ENCODE data around the gene TMEM258.

The TMEM258 gene

DNA sequence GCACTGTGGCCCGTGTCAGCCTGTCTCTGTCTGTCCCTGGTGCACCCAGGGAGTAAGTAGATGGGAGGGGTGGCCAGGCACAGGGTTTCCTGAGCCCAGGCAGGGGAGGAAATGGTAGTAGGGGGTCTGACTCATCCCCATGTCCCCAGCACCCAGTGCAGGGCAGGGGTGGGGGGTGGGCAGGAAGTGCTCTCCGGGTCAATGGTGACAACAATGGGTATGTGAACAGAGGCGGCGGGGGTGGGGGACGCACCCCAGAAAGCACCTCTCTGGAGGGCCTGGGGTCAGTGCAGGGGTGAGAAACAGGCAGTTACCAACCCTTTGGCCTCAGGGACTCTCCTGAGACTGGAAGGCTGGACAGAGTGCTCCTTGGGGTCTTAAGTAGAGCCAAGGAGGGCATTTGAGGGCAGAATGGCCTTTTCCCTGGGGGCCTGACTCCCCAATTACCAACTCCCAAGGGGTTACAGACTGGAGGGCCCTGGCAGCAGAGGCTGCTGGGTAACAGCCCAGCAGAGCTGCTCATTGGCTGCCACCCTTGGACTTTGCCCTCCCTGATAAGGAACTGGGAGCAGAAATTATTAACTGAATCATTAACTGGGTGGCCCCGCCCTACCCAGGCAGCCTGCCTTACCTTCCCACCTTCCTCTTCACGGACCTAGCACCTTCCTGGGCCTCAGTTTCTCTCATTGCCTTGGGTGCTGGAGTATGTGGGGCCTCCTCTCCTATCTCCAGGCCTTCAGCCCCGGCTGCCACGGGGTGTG lies 35.8 kb downstream of the TMEM258 start:
- no peak for FAIRE-seq

DNA sequence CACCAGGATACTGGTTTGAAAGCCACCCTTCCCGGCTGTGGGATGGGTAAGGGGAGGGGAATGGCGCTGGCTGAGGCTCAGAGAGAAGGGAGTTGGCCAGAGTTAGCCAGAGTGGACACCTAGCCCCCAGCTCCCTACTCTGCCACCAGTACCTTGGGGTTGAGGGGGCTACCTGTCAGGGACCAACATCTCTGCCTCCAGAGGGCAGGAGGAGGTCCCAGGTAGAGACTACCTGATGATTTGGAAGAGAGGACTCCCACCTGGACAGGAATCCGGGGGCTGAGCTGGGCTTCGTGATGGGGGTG lies 36.3 kb downstream of the TMEM258 start:
- no peak for FAIRE-seq

DNA sequence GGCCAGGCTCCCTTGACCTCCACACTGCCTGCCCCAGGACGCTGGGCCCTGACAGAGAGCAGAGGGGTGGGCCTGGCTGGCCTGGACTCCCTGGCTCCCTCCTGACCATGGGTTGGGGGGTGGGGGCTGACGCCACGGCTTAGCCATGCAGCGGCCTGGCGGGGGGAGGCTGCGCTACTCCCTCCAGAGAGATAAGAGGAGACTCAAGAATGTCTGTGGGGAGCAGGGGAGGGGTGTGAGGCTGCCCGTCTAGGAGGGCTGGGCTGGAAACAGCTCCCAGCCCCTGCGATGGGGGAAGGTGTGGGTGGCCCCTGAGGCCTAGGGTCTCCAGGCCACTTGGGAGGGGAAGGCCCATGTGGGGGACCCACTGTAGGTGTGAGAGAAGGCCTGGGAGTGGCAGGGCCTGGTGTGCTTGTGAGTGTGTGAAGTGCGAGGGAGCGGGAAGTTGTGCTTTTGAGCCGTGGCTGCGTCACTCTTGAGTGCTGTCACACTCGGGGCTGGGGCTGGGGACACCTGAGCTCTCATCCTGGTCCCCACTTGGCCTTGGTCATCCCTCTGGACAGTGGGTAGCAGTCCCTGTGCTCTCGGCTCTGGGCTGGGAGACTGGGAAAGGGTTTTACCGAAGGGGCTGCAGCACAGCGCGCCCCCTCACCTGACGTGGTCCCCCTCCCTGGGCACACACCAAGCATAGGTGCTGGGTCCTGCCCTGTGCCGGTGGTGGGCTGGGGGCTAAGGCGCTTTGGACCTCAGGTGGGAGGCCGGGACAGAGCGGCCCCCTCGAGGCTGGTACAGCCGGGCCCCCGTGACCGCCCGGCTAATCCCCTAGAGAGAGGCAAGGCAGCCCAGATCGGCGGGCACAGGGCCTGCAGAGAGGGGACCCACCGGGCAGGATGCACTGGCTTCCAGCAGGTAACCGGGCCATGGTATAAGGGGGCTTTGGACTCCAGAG lies 37.6 kb downstream of the TMEM258 start:
- FAIRE-seq, result no peak

DNA sequence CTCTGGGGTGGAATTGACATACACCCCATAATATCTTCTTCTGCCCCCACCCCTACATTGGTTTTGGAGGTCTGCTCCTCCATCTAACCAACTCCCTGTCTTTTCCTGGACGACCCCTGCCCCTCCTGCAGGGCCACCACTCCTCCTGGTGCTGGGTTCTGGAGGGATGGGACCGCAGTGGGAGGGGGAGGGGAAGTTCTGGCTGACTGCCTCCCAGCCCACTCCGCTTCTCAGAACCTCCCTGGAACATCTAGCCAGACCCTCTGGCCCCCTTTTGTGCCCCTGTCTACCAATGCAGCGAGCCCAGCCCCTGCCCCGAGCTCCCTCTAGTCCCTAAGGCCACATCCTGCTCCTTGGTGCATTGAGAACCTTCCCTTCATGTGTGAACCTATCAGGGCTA lies 38.7 kb downstream of the TMEM258 start:
- FAIRE-seq, result no peak

DNA sequence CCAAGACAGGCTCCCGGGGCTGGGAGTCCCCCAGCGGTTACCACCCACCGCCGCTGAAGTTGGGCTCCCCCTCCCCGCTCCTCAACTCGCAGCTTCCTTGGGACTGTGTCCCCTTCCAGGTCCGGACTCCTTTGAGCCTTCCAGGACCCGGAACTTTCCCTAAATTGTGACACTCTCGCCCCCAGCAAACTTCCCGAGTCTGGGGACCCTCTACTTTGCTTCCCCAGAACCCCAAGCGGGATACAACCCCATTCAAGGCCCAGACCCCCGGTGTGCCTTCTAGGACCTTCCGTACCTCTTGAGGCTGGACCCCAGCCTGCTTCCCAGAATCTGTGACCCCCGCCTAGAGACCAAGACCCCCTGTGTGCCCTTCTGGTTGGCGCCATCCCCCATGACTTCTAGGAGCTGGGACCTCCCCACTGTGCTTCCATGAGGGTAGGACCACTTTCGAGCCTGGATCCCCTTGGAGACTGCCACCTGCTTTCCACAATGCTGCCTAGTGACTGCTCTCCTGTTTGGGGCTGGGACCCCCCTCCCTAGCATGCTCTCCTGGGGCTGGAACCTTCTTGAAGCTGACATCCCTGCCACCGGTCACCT lies 39.4 kb downstream of the TMEM258 start:
- no peak for FAIRE-seq

DNA sequence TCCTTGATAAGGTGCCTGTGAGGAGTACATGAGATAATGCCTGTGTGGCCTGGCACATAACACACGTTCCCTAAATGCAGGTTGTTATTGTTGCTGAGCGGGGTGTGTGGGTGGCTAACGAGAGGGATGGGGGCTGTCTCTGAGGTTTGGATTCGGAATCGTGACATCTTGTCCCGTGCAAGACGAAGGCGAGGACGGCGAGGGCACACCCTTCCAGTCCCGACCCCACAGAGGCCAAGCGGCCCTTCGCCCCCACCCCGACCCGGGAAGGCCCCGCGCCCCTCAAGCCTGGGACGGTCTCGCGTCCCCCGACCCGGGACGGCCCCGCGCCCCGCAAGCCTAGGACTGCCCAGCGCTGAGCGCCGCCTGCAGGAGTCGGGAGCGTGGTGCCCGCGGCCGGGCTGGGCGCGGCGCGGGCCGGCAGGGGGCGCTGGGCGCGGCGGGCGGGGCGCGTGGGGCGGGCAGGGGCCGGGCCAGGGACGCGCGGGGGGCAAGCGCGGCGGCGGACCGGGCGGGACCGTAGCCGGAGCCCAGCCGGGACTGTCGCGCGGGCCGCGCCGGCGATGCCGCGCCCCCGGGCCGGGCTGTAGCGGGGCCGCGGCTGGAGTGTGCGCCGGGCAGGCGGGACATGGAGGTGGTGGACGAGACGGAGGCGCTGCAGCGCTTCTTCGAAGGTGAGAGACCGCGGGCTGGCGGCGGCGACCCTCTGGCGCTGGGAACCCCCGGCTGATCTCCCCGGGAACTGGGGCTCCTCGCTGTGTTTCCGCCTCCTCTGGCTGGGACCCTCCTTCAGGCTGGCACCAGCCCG lies 40.1 kb downstream of the TMEM258 start, which contains the start of gene MYRF:
Gene MYRF, plus strand, starts transcription at position 520 of the 808 bp plus-strand sequence. Its CDS starts 109 bp downstream, at position 629.
- no peak for FAIRE-seq

DNA sequence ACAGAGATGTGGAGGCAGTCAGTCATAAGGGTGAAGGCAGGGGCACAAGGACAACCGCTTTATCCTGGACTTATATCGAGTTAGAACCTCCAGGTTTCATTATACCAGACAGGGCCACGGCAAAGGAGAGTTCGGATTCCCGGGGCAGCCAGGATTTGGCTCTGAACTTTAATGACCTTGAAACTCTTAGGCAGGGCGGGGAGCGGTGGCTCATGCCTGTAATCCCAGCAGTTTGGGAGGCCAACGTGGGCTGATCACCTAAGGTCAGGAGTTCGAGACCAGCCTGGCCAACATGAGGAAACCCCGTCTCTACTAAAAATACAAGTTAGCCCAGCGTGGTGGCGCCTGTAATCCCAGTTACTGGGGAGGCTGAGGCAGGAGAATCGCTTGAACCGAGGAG lies 41.0 kb downstream of the TMEM258 start:
- no peak for FAIRE-seq

DNA sequence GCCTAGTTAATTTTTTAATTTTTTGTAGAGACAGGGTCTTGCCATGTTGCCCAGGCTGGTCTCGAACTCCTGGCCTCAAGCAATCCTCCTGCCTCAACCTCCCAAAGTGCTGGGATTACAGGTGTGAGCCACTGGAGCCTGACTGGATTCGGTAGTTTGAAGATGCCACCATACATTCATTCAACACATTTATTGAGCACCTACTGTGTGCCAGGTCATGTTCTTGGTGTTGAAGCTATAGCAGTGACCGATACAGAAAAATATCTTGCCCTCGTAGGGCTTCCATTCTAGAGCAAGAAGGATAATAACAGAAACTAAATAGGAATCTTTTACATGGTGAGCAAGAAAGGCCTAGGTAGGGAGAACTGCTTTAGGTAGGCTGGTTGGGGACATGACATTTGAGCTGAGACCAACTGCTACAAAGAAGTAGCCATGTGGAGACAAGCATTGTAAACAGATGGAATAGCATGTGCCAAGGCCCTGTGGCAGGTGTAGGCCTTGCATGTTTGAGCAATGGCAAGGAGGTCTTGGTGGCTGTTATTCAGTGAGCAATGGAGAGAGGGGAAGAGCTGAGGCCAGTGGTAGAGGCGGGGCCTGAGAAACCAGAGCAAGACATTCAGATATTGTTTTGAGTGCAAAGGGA lies 41.6 kb downstream of the TMEM258 start:
- no peak for FAIRE-seq

DNA sequence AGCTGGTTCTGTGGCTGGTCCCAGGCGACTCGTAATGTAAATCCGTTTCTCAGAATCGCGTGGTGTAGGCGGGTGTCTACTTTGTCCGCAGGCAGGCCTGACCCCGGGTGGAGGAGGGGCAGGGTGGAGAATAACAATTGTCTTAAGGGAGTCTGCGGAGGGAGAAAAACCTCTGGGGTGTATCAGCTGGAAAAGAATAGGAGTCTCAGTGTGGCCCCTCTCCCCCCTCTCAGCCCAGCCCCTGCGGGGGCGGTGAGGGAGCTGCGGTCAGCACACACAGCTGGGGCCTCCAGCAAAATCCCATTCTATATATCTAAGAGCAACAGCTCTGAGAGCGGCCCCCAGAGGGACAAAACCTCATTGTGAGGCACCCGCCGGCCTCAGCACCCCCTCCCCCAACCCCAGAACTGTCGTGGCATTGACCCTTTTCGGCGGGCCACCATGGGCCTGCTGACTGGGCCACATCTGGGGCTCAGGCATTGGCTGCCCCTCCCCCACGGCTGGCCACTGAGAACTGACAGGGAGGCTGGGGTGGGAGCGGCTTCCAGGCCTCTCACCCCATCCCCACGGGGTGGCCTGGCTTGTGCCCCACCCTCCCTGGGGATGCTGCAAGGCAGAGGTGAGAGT lies 42.7 kb downstream of the TMEM258 start:
- no peak for FAIRE-seq

DNA sequence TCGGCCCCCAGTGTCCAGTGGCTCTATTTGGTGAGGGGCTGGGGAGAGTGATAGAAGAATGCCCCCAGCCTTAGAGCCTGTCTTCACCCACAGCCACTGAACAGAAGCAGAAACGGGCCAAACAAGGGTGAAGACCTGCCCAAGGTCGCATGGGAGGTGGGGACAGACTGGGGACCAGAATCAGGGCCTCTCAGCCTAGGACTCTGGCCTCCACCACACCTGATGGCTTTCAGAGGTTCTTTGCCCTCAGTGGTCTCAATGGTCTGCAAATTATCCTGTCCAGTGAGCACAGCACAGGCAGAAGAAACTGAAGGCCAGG lies 44.5 kb downstream of the TMEM258 start:
- no peak for FAIRE-seq

DNA sequence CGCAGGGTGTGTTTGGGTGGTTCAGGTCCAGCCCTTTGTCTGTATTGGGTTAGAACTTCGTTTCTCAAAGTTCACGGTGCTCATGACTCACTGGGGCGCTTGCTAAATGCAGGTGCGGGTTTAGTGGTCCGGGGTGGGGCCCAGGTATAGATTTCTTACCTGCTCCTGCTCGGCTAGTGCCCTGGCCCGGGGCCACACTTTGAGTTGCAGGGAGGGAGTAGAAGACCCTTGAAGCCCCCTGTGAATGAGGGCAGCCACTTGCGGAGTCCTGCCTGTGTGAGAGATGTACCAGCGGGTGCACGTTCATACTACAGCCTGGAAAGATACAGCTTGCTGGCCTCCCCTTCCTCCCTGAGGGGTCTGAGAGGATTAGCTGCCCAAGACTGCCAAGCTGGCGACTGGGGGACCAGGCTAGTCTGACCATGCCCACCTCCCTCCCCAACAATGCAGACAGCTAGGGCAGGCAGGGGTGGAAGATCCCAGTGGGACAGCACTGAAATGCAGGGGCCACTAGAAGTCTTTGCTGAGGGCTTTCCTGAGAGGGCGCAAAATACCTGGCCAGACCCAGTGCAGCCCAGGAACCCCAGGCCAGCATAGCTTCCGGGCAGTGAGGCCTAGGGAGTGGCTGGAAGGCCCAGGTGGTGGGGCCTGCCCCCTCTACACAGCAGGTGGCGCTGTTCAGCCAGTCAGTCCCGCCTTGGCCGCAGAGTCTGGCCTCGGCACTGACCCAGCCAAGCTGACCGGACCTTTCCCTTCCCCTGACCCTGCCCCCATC lies 45.0 kb downstream of the TMEM258 start:
- FAIRE-seq, result no peak

DNA sequence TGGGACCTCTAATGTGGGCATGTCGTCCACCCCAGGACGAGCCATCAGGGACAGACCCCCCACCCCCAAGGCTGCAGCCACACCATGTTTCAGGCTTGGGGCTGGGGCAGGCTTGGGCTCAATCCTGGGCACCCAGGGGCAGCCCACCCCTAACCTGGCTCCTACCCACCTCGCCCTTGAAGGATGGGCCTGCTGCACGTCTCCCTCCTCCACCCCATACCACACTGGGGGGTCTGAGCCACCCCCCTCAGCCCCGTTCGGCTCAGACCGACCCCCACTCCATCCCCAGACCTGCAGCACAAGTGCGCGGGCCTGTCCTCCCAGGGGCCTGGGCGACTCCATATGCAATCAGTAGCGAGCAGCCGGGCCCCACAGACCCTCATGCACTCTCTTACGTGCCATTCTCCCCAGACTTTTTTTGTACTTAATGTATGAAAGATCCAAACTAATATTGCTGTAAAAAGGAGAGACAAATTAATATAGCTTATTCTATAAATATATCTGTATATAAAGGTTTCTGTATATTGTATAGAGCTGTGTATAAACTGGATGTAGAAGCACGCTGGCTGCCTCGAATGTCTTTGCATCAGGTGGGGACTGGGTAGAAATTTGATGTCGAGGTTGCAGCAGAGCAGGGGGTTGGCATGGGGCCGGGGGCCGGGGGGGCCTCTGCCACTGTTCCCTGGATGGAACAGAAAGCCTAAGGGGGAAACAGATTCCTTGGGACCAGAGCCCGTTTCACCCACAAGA lies 45.8 kb downstream of the TMEM258 start:
- FAIRE-seq, result no peak

DNA sequence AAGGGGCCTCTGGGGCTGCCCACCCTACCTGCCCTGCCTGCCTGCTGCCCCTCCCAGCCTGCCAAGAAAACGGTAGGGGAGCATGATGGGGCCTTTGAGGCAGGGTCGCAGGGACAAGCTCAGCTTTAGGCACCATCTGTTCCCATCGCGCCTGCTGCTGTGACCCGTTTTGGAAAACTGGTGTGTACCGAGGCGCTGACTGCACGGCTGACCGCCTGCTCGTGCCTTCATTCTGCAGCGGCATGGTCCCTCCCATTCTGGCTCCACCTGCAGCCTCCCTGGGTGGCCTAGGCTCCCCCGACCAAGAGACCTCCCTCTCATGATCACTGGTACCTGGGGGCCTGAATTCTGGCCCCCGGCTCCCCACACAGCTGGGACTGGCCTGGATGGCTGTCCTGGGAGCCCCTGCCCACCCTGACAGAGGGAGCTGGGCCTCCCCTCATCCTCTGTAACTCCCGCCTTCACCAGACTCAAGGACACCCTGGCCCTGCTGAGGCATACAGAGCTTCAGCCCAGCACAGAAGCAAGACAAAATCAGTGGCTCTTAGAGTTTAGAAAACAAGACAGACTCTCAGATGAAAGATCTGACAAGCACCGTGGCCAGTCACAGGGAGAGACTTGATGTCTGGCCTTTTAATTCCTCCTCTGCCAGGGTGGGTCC lies 46.5 kb downstream of the TMEM258 start:
- no peak for FAIRE-seq

DNA sequence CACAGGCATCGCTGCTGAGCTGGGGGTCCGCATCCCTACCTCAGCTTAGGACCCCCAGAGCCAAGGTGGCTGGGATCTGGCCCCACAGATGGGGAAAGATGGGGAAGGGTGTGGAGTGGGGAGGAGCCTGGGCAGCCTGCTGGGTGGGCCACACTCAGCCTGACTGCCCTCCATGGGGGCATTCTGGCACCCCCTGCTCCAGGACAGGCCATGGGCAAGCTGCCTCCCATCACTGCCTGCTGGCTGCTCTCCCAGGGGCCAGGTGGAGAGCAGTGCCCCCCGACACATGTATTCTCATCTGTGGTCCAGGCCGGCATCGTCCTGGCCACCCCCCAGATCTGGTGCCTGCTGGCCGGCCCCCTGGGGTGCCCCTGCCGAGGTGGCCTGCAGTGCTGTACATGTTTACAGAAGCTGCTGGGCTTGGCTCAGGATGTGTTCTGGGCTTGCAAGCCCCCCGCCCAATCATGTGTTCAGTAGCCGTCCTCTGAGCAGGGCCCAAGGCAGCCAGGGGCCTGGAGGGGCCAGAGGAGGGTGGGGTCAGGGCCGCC lies 47.7 kb downstream of the TMEM258 start:
- FAIRE-seq, result no peak

DNA sequence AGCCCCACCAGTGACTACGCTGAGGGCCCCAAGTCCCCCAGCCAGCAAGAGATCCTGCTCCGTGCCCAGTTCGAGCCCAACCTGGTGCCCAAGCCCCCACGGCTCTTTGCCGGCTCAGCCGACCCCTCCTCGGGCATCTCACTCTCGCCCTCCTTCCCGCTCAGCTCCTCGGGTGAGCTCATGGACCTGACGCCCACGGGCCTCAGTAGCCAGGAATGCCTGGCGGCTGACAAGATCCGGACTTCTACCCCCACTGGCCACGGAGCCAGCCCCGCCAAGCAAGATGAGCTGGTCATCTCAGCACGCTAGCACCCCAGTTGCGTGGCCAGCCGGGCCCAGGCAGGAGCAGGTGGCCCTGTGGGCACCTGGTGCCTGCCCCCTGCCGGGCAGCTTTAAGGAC lies 48.2 kb downstream of the TMEM258 start:
- FAIRE-seq, result no peak

DNA sequence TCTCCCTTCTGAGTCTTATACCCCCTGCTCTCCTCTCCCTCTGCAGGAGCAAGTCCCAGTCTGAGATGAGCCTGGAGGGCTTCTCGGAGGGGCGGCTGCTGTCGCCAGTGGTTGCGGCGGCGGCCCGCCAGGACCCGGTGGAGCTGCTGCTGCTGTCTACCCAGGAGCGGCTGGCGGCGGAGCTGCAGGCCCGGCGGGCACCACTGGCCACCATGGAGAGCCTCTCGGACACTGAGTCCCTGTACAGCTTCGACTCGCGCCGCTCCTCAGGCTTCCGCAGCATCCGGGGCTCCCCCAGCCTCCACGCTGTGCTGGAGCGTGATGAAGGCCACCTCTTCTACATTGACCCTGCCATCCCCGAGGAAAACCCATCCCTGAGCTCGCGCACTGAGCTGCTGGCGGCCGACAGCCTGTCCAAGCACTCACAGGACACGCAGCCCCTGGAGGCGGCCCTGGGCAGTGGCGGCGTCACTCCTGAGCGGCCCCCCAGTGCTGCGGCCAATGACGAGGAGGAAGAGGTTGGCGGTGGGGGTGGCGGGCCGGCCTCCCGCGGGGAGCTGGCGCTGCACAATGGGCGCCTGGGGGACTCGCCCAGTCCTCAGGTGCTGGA lies 48.8 kb downstream of the TMEM258 start:
- FAIRE-seq, result no peak

DNA sequence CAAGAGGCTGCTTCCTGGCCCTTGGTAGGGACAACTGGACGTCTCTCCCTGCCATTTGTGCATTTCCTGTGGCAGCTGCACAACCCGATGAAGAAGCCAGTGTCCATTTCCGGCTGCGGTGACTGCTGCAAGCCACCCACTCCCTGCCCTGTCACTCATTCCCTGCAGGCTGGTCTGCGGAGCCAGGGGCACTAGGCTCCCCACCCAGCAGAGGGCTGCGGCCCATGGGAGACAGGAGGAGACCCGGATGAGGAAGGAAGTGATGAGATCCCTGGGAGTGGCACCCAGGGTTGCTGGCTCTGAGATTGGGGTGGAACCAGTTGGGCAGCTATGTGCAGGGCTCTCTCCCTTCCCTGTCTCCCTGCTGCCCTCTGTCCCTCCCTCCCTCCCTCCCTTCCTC lies 50.0 kb downstream of the TMEM258 start:
- FAIRE-seq, result no peak

DNA sequence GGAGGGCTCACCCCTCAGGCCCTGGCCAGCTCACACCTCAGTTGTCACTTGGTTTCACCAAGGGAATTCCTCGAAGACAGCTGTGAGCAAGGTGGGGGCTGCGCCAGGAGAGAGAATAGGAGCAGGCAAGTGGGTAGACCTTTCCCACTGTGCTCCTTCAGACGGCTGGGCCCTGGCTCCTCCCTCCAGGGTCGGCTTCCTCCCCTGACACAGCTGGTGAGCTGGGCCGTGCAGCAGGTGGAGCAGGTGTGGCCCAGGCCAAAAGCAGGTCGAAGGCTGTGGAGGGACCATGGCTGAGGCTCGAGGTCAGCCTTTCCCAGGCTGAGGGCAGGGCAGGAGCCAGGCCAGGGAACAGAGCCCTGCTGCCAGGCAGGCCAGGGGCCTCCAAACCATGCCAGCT lies 52.4 kb downstream of the TMEM258 start:
- FAIRE-seq, result no peak

DNA sequence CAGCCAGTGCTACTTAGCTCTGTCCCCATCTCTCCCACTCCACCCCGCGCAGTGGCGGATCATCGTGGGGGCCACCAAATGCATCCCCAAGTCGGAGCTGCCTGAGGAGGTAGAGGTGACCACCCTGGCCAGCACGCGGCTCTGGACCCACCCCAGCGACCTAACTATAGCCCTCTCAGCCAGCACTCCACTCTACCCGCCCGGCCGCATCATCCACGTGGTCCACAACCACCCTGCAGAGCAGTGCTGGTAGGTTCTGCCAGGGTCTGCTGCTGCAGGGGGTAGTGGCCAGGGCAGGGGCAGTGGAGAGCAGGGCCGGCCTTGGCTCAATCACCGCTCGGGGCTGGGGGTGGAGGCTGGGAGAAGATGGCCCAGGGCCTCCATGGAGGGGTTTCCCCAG lies 53.0 kb downstream of the TMEM258 start:
- FAIRE-seq, result no peak

Measured in endometrium (tissue), 2 donors.